Activated naive CD4-positive, alpha-beta T cell treated with anti-CD3 and anti-CD28 coated beads, Interleukin-2, amount 50 U/mL, for 24 hours (primary cell): ENCODE results near the gene DNAJC11.
"Not testable (repeated sequence)": the region's sequence is repeated elsewhere in the genome, so short reads cannot be mapped to it uniquely, and the experiment has no call there.

ENCODE experiments used
- H3K27ac Mint-ChIP-seq: one replicate; pipeline ENCODE4 v1.8.0; 2021; ENCODE audit warnings: mild to moderate bottlenecking, mixed read lengths
- H3K27me3 Mint-ChIP-seq: one replicate; pipeline ENCODE4 v1.8.0; 2021; ENCODE audit warnings: mixed read lengths
- H3K36me3 Mint-ChIP-seq: one replicate; pipeline ENCODE4 v1.8.0; 2021; ENCODE audit warnings: mixed read lengths
- H3K4me1 Mint-ChIP-seq: one replicate; pipeline ENCODE4 v1.8.0; 2021; ENCODE audit warnings: mixed read lengths
- H3K4me3 Mint-ChIP-seq: one replicate; pipeline ENCODE4 v1.8.0; 2021; ENCODE audit warnings: mild to moderate bottlenecking, mixed read lengths
- H3K9me3 Mint-ChIP-seq: one replicate; pipeline ENCODE4 v1.8.0; 2021; ENCODE audit warnings: mixed read lengths

DNAJC11 gene

DNA sequence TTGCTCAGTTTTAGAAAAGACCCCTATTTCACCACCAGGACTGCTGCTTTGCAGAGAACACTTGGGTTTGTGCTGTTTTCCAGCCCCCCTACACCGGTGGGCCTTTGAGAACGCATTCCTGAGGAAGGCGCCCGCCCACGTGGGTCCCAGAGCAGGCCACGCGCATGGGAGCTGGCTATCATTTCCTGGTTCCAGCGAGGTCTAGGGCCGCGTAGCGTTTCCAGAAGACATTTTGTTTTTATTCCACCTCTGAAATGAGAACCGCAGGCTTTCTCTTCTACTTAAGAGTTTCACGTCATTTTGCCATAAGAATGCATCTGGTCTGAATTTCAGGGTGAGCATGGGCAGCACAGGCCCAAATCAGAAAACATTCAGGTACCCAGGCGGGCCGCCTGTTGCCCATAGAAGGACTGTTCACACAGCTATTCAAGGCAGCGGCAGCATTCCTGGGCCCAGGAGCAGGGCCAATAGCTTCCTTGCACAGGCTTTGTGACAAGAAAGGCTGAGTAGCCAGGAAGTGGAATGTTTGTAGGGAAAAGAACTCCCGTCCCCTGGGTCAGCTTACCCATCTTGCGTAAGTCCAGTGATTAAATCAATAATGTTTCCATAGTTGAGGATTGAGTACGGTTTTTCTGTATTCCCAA, 97.6 kb downstream of the DNAJC11 start:
- peak overlapping the region; percentile 93 for H3K27ac Mint-ChIP-seq
- peak overlapping the region; percentile 85 for H3K4me3 Mint-ChIP-seq
- H3K9me3 Mint-ChIP-seq = no peaks in the 10 kb centered on the region
- peaks cover 12% of the 10 kb centered on the region for H3K36me3 Mint-ChIP-seq
- peaks cover 22% of the 10 kb centered on the region for H3K4me1 Mint-ChIP-seq
- H3K27me3 Mint-ChIP-seq = no peaks in the 10 kb centered on the region

- Mint-ChIP-seq H3K36me3 (peaks cover 12% of the 10 kb centered on the region), H3K4me3 (peak overlapping the region; percentile 85), H3K4me1 (peaks cover 28% of the 10 kb centered on the region), H3K9me3 (no peaks in the 10 kb centered on the region), H3K27ac (peak overlapping the region; percentile 93), H3K27me3 (no peaks in the 10 kb centered on the region)
Observed at GRCh38 chr1:6603238-6603914, 98.2 kb downstream of the DNAJC11 start.

GRCh38 chr1:6602669-6603237, 98.9 kb downstream of the DNAJC11 start, which contains the start of gene KLHL21:
Gene KLHL21 (minus strand): TSS chr1:6602869. CDS start chr1:6602817, 52 bp downstream.
- Mint-ChIP-seq H3K27me3 (no peaks in the 10 kb centered on the region), H3K9me3 (no peaks in the 10 kb centered on the region), H3K4me3 (peak within 1 kb of the TSS; percentile 100), H3K36me3 (peaks cover 12% of the 10 kb centered on the region), H3K4me1 (peaks cover 31% of the 10 kb centered on the region), H3K27ac (peak within 1 kb of the TSS; percentile 99)

DNA sequence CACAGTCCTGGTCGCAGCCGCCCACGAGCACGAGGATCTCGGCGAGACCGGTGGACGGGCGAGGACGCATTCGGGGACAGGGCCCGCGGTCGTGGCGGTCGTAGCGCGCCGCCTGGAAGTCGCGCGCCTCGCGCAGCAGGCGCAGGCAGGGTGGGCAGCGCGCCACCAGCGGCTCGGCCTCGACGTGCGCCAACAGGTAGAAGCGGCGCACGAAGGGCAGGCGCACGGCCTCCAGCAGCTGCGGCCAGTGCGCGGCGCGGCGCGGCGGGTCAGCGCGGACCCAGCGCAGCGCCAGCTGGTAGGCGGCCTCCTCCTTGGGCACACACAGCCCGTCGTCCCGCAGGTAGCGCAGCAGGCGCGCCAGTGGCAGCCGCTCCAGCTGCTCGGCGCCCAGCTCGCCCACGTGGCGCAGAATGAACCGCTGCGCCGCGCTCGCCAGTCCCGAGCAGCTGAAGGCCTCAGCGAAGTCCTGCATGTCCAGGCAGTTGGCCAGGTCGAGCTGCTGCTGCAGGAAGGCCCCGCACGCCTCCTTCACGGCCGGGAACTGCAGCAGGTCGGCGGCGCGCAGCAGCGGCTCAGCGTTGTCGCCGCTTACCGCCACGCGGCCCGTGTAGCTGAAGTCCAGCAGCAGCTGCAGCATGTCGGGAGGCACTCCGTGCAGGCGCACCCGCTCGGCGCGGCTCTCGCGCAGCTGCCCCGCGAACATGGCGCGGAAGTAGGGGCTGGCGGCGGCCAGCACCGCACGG, 99.5 kb downstream of the DNAJC11 start:
- H3K4me1 Mint-ChIP-seq = peaks cover 36% of the 10 kb centered on the region
- H3K4me3 Mint-ChIP-seq = peak overlapping the region; percentile 100
- H3K27me3 Mint-ChIP-seq = no peaks in the 10 kb centered on the region
- H3K36me3 Mint-ChIP-seq = peaks cover 12% of the 10 kb centered on the region
- H3K27ac Mint-ChIP-seq = peak overlapping the region; percentile 99
- no peaks in the 10 kb centered on the region for H3K9me3 Mint-ChIP-seq

- peak overlapping the region; percentile 100 for H3K4me3 Mint-ChIP-seq
- peaks cover 12% of the 10 kb centered on the region for H3K36me3 Mint-ChIP-seq
- H3K27ac Mint-ChIP-seq = peak overlapping the region; percentile 99
- no peaks in the 10 kb centered on the region for H3K27me3 Mint-ChIP-seq
- no peaks in the 10 kb centered on the region for H3K9me3 Mint-ChIP-seq
- H3K4me1 Mint-ChIP-seq = peaks cover 44% of the 10 kb centered on the region
Observed at GRCh38 chr1:6601049-6601922, 100.3 kb downstream of the DNAJC11 start.

DNA sequence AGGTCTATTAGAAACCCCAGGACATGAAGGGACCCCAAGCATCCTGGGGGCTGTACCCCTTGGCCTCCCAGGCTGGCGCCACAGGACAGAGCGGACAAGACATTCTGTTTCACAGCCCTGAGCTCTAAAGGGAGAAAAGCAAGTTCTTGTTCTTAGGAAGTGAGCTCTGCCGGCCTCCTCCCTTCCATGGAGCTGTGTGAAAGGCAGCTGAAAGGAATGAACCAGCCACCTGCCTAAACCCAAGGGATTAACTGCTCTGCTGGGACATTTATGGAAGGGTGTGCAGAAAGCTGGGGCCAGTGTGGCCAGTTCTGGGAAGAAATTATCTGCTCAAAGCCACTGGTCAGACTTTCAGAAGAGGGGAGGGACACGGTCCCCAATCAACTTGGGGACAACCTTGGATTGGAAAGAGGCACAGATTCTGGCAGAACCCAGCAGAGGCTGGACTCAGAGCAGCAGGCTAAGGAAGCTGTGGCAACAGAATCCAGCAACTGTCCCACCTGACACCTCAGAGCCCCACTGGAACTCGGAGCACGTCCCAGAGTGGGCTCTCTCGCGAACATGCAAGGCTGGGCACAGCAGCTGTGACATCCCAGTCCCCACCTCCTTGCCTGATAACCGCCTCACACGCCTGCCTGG, 101.1 kb downstream of the DNAJC11 start:
- Mint-ChIP-seq H3K4me3 (peak overlapping the region; percentile 100), H3K4me1 (peaks cover 51% of the 10 kb centered on the region), H3K9me3 (no peaks in the 10 kb centered on the region), H3K27ac (peak overlapping the region; percentile 99), H3K27me3 (no peaks in the 10 kb centered on the region), H3K36me3 (peaks cover 12% of the 10 kb centered on the region)

DNA sequence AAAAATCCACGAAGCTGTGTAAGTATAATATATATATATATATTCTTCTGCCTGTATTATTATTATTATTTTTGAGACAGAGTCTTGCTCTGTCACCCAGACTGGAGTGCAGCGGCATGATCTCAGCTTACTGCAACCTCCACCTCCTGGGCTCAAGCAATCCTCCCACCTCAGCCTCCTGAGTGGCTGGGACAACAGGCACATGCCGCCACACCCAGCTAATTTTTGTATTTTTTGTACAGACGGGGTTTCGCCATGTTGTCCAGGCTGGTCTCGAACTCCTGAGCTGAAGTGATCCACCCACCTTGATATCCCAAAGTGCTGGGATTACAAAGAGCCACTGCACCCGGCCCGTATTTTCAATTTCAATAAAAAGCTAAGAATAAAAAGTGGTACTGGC, 101.6 kb downstream of the DNAJC11 start:
- Mint-ChIP-seq H3K4me1 (peaks cover 57% of the 10 kb centered on the region), H3K36me3 (peaks cover 12% of the 10 kb centered on the region), H3K4me3 (peak overlapping the region; percentile 100), H3K27ac (peak overlapping the region; percentile 99)
- H3K9me3 Mint-ChIP-seq, H3K27me3 Mint-ChIP-seq: not testable (repeated sequence)

- Mint-ChIP-seq H3K9me3 (no peaks in the 10 kb centered on the region), H3K36me3 (peaks cover 12% of the 10 kb centered on the region), H3K4me3 (peak overlapping the region; percentile 100), H3K4me1 (peaks cover 57% of the 10 kb centered on the region), H3K27ac (peak overlapping the region; percentile 89), H3K27me3 (no peaks in the 10 kb centered on the region)
Observed at GRCh38 chr1:6599141-6599975, 102.3 kb downstream of the DNAJC11 start.

DNA sequence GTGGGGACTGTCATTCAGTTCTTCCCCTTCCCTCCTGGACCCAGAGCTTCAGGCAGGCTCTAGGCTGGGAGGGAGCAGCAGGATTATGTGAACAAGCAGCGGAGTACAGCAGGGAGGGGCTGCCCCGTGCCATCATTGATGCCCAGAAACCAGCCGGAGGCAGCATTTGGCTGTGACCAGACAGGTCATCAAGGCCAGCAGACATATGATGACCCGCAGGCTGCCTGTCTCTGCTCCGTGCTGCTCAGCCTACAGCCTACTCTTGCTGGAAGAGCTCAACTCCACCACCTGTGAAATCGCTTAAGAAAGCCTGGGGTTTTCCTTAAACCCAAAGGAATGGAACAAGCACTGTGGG, 103.9 kb downstream of the DNAJC11 start:
- Mint-ChIP-seq H3K36me3 (peaks cover 12% of the 10 kb centered on the region), H3K27ac (no peak overlapping the region), H3K4me3 (peak overlapping the region; percentile 19), H3K9me3 (no peaks in the 10 kb centered on the region), H3K4me1 (peaks cover 52% of the 10 kb centered on the region), H3K27me3 (no peaks in the 10 kb centered on the region)

DNA sequence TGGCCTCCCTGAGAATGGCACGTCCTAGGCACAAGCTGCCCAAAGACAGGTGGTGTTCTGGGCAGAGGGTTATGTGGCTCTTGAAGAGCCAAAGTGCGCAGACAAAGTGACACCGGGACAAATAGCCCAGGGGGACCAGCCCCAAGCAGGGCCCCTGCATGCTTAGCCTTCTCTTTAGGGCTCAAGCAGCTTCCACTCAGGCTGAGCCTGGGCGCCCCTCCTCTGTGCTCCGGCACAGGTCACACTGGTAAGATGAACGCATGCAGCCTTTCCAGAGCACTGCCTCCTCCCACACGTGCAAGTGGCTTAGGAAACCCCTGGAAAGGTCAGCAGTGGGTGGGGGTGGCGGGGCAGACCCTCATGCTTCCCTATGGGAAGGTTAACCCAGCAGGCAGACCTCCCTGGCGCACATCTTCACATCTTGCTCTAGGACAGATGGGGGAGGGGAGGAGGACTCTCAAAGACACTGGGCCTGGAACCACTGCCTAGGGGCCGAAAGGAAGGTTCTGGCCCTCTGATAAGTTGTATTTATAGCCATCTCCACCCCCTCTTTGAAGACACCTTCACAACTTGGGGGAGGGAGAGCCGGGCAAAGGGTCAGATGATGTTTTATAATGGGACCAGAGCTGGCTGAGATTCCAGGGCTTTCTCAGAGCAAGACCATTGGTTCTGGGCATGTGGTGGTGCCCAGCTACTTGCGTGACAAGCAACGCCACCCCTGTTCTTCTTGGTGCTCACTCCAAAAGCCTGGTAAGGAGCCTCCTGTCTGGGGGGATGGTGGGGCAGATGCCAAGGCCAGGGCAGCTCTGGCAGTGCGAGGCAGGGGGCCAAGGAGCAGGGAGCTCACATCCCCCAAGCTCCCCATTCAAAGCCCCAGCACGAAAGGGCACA, 104.5 kb downstream of the DNAJC11 start:
- H3K36me3 Mint-ChIP-seq = peaks cover 12% of the 10 kb centered on the region
- H3K27ac Mint-ChIP-seq = no peak overlapping the region
- H3K4me3 Mint-ChIP-seq = peak overlapping the region; percentile 19
- no peaks in the 10 kb centered on the region for H3K9me3 Mint-ChIP-seq
- no peaks in the 10 kb centered on the region for H3K27me3 Mint-ChIP-seq
- H3K4me1 Mint-ChIP-seq = peaks cover 56% of the 10 kb centered on the region

- no peak overlapping the region for H3K27ac Mint-ChIP-seq
- H3K36me3 Mint-ChIP-seq = peaks cover 12% of the 10 kb centered on the region
Observed at GRCh38 chr1:6596351-6596750, 105.3 kb downstream of the DNAJC11 start.

GRCh38 chr1:6594977-6595740, 106.5 kb downstream of the DNAJC11 start:
- Mint-ChIP-seq H3K27me3 (no peaks in the 10 kb centered on the region), H3K4me1 (peaks cover 74% of the 10 kb centered on the region), H3K27ac (peak overlapping the region; percentile 12), H3K4me3 (peak overlapping the region; percentile 19), H3K36me3 (peaks cover 7% of the 10 kb centered on the region), H3K9me3 (no peaks in the 10 kb centered on the region)

More at GRCh38 chr1:6596351-6596750, 105.3 kb downstream of the DNAJC11 start:
- peaks cover 64% of the 10 kb centered on the region for H3K4me1 Mint-ChIP-seq
- H3K27me3 Mint-ChIP-seq = no peaks in the 10 kb centered on the region
- H3K4me3 Mint-ChIP-seq = peak overlapping the region; percentile 11
- no peaks in the 10 kb centered on the region for H3K9me3 Mint-ChIP-seq
